ENCODE measurements around the gene ZNF700. TPM values are rescaled to one million over a fixed set of nuclear protein-coding genes. Genes with fewer than 3 reads are reported as not detected.
"Not testable (repeated sequence)": the region's sequence is repeated elsewhere in the genome, so short reads cannot be mapped to it uniquely, and the experiment has no call there.

Gene ZNF700
- total RNA-seq = 14.2 TPM

DNA sequence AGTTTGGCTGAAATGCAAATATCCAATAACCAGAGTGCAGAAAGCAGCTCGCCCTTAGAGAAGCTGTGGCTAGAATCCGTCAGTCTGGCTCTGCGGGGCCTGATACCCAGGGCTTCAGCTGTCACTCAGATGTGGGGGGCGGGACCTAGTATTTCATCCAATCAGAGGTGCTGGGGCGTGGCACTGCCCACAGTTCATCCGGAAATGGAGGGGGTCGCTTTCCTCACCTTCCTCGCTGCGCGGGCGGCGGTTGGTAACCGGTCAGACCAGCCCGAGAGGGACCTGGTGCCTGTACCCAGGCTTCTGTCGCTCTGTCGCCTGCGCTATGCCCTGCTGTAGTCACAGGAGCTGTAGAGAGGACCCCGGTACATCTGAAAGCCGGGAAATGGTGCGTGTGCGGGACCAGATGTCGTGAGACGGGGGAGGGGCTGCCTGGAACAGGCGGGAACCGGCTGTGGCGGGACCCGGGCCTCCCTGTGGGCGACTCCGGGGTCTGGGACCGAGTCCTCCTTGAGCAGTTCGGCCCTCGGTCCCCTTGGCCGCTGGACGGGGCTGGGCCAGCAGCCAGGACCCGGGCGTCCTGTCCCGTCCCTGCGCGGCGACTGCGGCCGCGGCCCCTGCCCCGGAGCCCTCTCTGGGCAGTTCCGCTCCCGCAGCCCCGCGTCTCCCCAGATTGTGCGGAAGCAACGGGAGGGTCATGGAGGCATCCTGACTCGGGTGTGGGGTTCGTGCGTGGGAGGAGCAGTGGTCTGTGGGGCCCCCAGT lies at the start of gene ZNF700:
Gene ZNF700, plus strand, starts transcription at position 222 of the 765 bp plus-strand sequence. Its CDS starts 104 bp downstream, at position 326.
- DNase-seq = peak; percentile 98

- DNase-seq = not testable (repeated sequence)
Measured at GRCh38 chr19:11879687-11880266, 45.1 kb upstream of the ZNF700 start.

DNA sequence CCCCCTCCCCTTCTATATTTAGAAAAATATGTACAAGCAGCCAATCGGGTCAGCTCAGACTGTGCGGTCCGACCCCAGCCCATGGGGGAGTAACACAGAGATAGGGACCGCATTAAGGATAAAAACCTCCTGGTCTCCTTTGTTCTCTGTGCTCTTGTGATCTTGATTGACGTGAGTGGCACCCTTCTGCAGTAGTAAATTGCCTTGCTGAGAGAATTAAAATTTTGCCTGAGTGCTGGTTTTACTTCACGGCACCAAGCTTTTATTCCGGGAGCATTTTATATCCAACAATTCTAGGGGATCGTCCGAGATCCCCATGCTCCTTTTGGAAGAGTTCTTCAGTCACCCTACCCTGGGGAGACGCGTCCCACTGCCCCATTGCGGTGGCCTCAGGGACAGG lies 44.3 kb upstream of the ZNF700 start:
- DNase-seq = no peak

DNA sequence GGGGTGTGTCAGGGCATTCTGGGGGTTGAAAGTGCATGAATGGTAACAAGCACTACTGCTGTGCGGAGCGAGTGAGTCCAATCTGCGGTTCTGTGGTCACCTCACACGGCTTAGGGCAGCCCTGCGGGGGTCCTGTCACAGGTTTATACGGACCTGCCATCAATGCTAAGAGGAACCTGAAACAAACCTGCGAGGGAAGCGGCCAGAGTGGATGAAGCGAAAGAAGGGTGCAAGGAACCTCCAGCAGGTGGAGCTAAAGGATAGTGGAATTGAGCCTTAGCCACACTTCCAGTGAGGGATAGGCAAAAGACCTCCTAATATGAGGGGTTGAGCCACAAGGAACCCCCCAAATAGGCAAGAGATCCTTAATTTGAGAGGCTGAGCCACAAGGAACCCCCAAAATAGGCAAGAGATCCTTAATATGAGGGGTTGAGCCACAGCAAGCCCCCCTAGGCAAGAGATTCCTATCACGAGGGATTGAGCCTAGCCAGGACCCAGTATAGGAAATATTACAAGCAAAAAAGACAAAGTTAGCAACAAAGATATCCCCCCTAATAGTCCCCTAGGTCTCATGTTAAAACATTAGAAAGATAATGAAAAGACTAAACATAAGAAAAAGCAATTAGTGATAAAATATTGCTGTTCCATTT lies 43.6 kb upstream of the ZNF700 start:
- DNase-seq = peak; percentile 81

GRCh38 chr19:11882606-11883005 lies 42.3 kb upstream of the ZNF700 start:
- no peak for DNase-seq

DNA sequence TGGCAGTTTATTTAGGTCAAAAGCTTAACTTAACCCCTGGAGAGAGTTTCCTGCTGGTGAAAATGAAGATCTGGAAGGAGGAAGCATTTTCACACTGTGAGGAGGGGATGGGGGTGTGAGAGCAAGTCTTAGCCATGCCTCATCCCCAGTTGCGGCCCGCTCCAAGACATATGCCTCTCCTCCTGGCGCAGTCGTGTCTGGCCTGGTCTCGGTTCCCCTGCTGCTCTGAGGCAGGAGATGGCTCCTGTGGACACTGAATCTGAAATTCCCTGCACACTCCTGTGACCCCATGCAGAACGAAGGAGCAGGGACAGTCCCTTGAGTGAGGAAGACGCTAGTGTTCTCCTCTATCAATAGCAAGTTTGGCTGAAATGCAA lies 37.7 kb upstream of the ZNF700 start:
- DNase-seq = no peak

GRCh38 chr19:11887611-11888531 lies 37.0 kb upstream of the ZNF700 start, which contains the start of gene ZNF69:
Gene ZNF69, plus strand, starts transcription at chr19:11887782. Its CDS starts 142 bp downstream, at chr19:11887924.
- peak; percentile 88 for DNase-seq

DNA sequence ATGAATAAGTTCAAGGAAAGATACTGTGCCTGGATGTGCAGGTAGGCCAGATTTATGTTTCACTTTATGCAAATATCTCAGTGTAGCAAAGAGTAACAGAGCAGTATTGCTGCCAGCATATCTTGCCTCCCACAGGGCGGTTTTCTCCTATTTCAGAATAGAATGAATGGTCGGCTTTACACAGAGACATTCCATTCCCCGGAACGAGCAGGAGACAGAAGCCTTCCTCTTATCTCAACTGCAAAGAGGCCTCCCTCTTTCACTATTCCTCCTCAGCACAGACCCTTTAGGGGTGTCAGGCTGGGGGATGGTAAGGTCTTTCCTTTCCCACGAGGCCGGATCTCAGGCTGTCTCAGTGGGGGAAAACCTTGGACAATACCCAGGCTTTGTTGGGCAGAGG lies 35.0 kb upstream of the ZNF700 start:
- DNase-seq = not testable (repeated sequence)

GRCh38 chr19:11890634-11891033 lies 34.3 kb upstream of the ZNF700 start:
- no peak for DNase-seq

DNA sequence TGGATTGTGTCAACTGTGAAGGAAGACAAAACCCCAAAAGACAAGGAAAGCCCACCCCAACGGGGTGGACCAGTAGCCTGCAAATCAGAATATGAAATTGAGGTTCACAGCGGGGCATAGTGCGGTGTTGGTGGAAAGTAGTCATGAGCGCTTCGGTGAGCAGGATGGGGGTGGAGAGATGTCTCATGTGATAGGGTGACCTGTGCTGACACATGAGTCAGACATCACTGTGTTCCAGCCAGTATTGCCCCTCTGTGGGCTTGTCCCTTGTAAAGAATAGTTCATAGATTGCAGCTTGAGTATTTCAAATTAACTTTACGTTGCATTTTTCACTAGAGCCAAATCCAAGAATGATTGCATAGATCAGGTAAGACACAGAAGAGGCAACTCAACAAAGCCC lies 30.1 kb upstream of the ZNF700 start:
- DNase-seq = no peak

DNA sequence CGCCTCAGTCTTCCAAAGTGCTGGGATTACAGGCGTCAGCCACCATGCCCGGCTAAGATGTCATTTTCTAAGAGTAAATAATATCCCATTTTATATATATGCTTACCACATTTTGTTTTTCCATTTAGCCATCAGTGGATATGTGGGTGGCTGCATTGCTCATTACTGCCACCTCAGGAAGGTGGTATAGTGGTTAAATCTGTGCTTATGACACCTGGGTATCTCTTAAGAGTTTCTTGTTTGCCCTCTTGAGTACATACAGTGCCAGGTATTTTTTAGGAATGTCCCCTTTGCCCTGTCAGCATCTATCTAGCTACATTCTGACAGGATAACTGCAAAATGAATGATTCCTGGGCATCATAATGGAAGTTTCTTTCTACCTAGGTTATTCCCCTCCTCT lies 22.7 kb upstream of the ZNF700 start:
- no peak for DNase-seq

DNA sequence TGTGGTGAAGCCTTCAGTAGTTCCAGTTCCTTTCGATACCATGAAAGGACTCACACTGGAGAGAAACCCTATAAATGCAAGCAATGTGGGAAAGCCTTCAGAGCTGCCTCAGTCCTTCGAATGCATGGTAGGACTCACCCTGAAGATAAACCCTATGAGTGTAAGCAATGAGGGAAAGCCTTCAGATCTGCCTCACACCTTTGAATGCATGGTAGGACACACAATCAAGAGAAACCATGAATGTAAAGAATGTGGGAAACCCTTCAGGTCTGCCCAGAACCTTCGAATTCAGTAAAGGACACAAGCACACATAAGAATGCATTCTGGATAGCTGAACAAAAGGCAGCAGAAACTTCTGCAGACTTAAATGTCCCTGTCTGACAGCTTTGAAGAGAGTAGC lies 19.0 kb upstream of the ZNF700 start:
- DNase-seq = no peak

DNA sequence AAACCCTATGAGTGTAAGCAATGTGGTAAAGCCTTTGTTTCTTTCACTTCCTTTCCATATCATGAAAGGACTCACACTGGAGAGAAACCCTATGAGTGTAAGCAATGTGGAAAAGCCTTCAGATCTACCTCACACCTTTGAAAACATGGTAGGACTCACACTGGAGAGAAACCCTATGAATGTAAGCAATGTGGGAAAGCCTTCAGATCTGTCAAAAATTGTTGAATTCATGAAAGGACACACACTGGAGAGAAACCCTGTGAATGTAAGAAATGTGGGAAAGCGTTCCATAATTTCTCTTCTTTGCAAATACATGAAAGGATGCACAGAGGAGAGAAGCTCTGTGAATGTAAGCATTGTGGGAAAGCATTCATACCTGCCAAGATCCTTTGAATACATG lies 13.0 kb upstream of the ZNF700 start:
- DNase-seq = not testable (repeated sequence)

DNA sequence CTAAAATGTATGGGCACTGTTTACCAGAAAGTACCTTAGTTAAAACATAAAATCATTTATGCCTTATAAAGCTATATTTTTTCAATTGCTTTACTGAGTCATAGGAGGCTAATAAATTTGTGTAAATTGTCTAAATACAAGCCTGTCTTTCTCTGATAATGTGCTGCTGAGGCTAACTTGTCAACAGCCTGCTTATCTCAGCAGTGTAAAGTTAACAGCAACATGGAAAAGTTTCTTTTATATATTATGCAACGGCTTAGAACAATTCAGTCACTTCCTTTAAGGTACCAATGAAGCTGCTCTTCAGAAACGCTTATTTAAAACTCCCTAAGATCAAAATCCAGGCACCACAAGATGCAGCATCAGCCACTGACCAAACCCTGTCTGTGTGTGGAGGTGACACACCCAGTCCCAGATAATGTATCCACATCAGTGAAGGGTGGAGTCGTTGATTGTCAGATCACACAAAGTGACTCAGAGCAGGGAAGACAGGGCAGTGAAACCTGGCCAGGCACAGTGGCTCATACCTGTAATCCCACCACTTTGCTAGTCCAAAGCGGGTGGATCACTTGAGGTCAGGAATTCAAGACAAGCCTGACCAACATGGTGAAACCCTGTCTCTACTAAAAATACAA lies 10.4 kb upstream of the ZNF700 start:
- DNase-seq = not testable (repeated sequence)

DNA sequence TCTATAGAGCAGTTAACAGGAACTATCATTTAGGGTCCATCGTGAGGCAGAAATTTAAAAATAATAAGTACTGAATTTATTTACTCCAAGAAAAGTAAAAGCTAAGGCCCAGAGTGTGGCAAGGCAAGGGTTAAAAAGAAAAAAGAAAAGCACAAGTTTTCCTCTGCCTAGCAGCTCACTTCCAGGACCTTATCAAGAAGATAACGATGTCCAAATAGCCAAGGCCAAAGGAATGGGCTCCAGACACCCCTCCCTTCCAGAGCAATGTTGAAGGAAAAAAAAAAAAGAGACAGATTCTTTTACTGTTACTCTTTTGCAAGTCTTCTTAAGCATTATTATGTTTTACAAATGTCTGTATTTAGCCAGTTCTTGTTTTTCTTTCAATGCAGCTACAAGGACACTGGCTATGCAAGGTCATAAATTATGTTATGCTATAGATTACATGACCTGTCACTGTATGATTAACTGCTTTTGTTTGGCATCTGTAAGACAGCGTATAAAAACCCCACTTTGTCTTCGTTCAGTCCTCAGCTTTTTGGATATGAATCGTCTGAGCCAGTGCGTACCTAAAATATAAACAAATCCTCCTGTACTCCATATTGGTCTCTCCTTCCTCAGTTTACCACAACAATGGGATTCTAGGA lies 2.9 kb upstream of the ZNF700 start:
- DNase-seq = no peak

- not testable (repeated sequence) for DNase-seq
Measured at GRCh38 chr19:11925651-11926187, 812 bp downstream of the ZNF700 start.

GRCh38 chr19:11927227-11927626 lies 2.3 kb downstream of the ZNF700 start:
- DNase-seq = no peak

- DNase-seq = no peak
Measured at GRCh38 chr19:11931051-11931450, 6.1 kb downstream of the ZNF700 start.

- no peak for DNase-seq
Measured at GRCh38 chr19:11931513-11931912, 6.6 kb downstream of the ZNF700 start.

DNA sequence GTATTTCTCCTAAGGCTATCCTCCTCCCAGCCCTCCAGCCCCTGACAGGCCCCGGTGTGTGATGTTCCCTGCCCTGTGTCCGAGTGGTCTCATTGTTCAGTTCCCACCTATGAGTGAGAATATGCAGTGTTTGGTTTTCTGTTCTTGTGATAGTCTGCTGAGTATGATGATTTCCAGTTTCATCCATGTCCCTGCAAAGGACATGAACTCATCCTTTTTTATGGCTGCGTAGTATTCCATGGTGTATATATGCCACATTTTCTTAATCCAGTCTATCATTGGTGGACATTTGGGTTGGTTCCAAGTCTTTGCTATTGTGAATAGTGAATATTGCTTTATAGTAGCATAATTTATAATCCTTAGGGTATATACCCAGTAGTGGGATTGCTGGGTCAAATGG lies 10.9 kb downstream of the ZNF700 start:
- not testable (repeated sequence) for DNase-seq

DNA sequence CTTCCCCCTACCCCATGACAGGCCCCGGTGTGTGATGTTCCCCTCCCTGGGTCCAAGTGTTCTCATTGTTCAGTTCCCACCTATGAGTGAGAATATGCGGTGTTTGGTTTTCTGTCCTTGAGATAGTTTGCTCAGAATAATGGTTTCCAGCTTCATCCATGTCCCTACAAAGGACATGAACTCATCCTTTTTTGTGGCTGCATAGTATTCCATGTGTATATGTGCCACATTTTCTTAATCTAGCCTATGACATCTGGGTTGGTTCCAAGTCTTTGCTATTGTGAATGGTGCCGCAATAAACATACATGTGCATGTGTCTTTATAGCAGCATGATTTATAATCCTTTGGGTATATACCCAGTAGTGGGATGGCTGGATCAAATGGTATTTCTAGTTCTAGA lies 13.5 kb downstream of the ZNF700 start:
- not testable (repeated sequence) for DNase-seq

All from tongue (tissue), 2 donors.